Neural cell (in vitro differentiated cells): Measurements from ENCODE around the gene MEGF11. TPM values are rescaled to one million over a fixed set of nuclear protein-coding genes. Genes with fewer than 3 reads are reported as not detected.

Experiments used
- H2AFZ ChIP-seq: fragments of 200-600, 300-800 bp; sonication (generic), shearing (Covaris generic); 2 replicates; pipeline ENCODE4 v1.6.0; 2014; ENCODE audit warnings: low read depth, mild to moderate bottlenecking, antibody characterized with exemption, low read length, moderate library complexity
- H3F3A ChIP-seq: fragments of 200-600 bp; shearing (Covaris generic); 2 replicates; pipeline ENCODE4 v1.6.1; 2016; ENCODE audit warnings: mild to moderate bottlenecking, moderate library complexity, mixed read lengths, antibody characterized with exemption, low read length; ENCODE audit not compliant: insufficient read depth, poor library complexity, severe bottlenecking
- H3K27ac ChIP-seq: fragments of 200-600, 300-800 bp; sonication (generic), shearing (Covaris generic); 2 replicates; pipeline ENCODE4 v1.5.1; 2014; ENCODE audit warnings: mild to moderate bottlenecking, low read length, moderate library complexity
- H3K27me3 ChIP-seq: fragments of 300-800, 200-600 bp; sonication (generic), shearing (Covaris generic); 2 replicates; pipeline ENCODE4 v1.6.0; 2014; ENCODE audit warnings: mild to moderate bottlenecking, low read depth, low read length, moderate library complexity; ENCODE audit not compliant: insufficient read depth
- H3K36me3 ChIP-seq: fragments of 300-800, 200-600 bp; sonication (generic), shearing (Covaris generic); 2 replicates; pipeline ENCODE4 v1.5.1; 2014; ENCODE audit warnings: mild to moderate bottlenecking, antibody characterized with exemption, low read length, moderate library complexity; ENCODE audit not compliant: insufficient read depth
- H3K4me2 ChIP-seq: fragments of 300-800, 200-600 bp; sonication (generic), shearing (Covaris generic); 2 replicates; pipeline ENCODE4 v1.6.0; 2014; ENCODE audit warnings: mild to moderate bottlenecking, low read length
- H3K4me3 ChIP-seq: fragments of 300-800, 200-600 bp; sonication (generic), shearing (Covaris generic); 2 replicates; pipeline ENCODE4 v1.5.1; 2014; ENCODE audit warnings: mild to moderate bottlenecking, low read length, moderate library complexity
- H3K79me2 ChIP-seq: fragments of 200-600 bp; shearing (Covaris generic); replicated peaks from 2 replicates; pipeline ENCODE4 v1.6.0; 2014; ENCODE audit warnings: mild to moderate bottlenecking, low read length, moderate library complexity; ENCODE audit not compliant: insufficient read depth
- H3K9ac ChIP-seq: fragments of 300-800, 200-600 bp; sonication (generic), shearing (Covaris generic); 2 replicates; pipeline ENCODE4 v1.6.1; 2016; ENCODE audit warnings: mild to moderate bottlenecking, low read length, mixed read lengths
- H3K9me2 ChIP-seq: fragments of 200-600 bp; shearing (Covaris generic); 2 replicates; pipeline ENCODE4 v1.6.1; 2016; ENCODE audit warnings: mild to moderate bottlenecking, low read length, mixed read lengths; ENCODE audit not compliant: insufficient read depth
- H3K9me3 ChIP-seq: fragments of 200-600, 300-800 bp; sonication (generic), shearing (Covaris generic); 2 replicates; pipeline ENCODE4 v1.6.1; 2016; ENCODE audit warnings: mild to moderate bottlenecking, mixed run types, low read length, moderate library complexity, mixed read lengths
- H4K20me1 ChIP-seq: fragments of 200-600 bp; shearing (Covaris generic); 2 replicates; pipeline ENCODE4 v1.6.1; 2016; ENCODE audit warnings: mild to moderate bottlenecking, mixed run types; ENCODE audit not compliant: insufficient read depth
- CTCF ChIP-seq: fragments of 450-650 bp; IDR thresholded peaks from 2 replicates; pipeline ENCODE4 v1.5.1; 2014; ENCODE audit warnings: antibody characterized with exemption, mild to moderate bottlenecking, moderate library complexity; ENCODE audit not compliant: poor library complexity, severe bottlenecking
- EP300 ChIP-seq: fragments of 450-650 bp; conservative IDR thresholded peaks from 2 replicates; pipeline ENCODE4 v1.6.1; 2014; ENCODE audit warnings: antibody characterized with exemption, mild to moderate bottlenecking, moderate library complexity; ENCODE audit not compliant: poor library complexity, severe bottlenecking
- MXI1 ChIP-seq: fragments of 450-650 bp; conservative IDR thresholded peaks from 2 replicates; pipeline ENCODE4 v1.6.1; 2014; ENCODE audit warnings: antibody characterized with exemption, mild to moderate bottlenecking; ENCODE audit not compliant: poor library complexity, severe bottlenecking
- POLR2AphosphoS5 ChIP-seq: IDR thresholded peaks from 2 replicates; pipeline ENCODE4 v1.6.1; 2012
- SMC3 ChIP-seq: fragments of 450-650 bp; conservative IDR thresholded peaks from 2 replicates; pipeline ENCODE4 v1.6.1; 2014; ENCODE audit warnings: antibody characterized with exemption, mild to moderate bottlenecking, moderate library complexity; ENCODE audit not compliant: poor library complexity
- TAF1 ChIP-seq: IDR thresholded peaks from 2 replicates; pipeline ENCODE4 v1.6.1; 2012; ENCODE audit warnings: low read depth
- polyA plus RNA-seq: library from polyadenylated mRNA; depleted of rRNA; stranded (reverse); fragments of >200 nt; gene quantifications from 2 replicates; pipeline ENCODE4 v1.2.3, GENCODE V29; 2014
- small RNA-seq, 3 experiments: library from RNA; depleted of rRNA; stranded (forward); fragments of <200 nt; gene quantifications; one replicate each; pipeline ENCODE3, GENCODE V24; 2012

The MEGF11 gene
- polyA plus RNA-seq, 1 donor from 2014 or later, result 0.64 TPM

- no peak overlapping the region for H3K4me3 ChIP-seq
- TF ChIP-seq TAF1 (no peak), SMC3 (no peak), CTCF (no peak), MXI1 (no peak), EP300 (no peak), POLR2AphosphoS5 (no peak)
- no peaks in the 10 kb centered on the region for H3F3A ChIP-seq
- H3K9ac ChIP-seq, result no peak overlapping the region
- no peak overlapping the region for H3K27ac ChIP-seq
- H3K9me2 ChIP-seq, result no peaks in the 10 kb centered on the region
- H3K79me2 ChIP-seq, result no peaks in the 10 kb centered on the region
- no peaks in the 10 kb centered on the region for H3K36me3 ChIP-seq
- no peaks in the 10 kb centered on the region for H4K20me1 ChIP-seq
- no peaks in the 10 kb centered on the region for H3K27me3 ChIP-seq
- H3K9me3 ChIP-seq, result no peaks in the 10 kb centered on the region
- no peak overlapping the region for H2AFZ ChIP-seq
- no peak overlapping the region for H3K4me2 ChIP-seq
These were observed 407.6 kb downstream of the MEGF11 start for GRCh38 chr15:65845826-65846519.

Small RNAs within 50 kb of the gene (small RNA-seq; reads per million reads assigned to genes)
- 0 reads per million in 3 experiments for gene MIR4311

Other genes with a start within 250 kb of the MEGF11 start
- gene DIS3L, start 39.8 kb upstream of the MEGF11 start, polyA plus RNA-seq, result 9.9 and 16.8 TPM in 2 replicates
- gene TIPIN, start 102.9 kb upstream of the MEGF11 start, polyA plus RNA-seq, result 2.6 and 7.4 TPM in 2 replicates
- 23.0 and 24.7 TPM in 2 replicates for gene MAP2K1, start 133.2 kb upstream of the MEGF11 start, polyA plus RNA-seq
- gene SNAPC5, start 244.0 kb upstream of the MEGF11 start, polyA plus RNA-seq, result 57.3 and 62.3 TPM in 2 replicates